ENCODE measurements around the gene CHAD. TPM values are rescaled to one million over a fixed set of nuclear protein-coding genes. Genes with fewer than 3 reads are reported as not detected.

CHAD gene
- total and polyA plus RNA-seq, 2 of the 4 experiments (the other 2 are of a cell fraction), result 0.03 TPM; not detected in 1

DNA sequence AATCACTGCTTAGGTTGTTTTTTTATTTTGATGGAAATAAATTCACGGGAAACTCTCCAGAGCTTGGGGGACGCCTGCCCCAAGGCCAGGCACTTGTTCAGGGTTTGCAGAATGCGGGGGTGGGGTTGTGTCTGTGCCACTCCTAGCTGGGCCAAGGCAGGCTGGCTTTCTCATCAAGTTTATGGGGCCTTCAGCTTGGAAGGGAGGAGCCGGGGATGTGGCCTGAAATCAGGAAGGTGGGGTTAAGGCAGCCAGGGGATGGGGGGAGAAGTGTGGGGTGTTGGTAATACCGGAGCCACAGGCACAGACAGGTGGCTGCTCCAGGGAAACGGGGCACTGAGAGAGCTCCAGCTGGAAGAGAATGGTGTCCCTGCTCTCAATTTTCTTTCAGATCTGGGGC is 1.7 kb upstream of the CHAD start:
- no TSS peak for BruUV-seq (replicated peaks)
- CTCF ChIA-PET, result no interaction called here
- Histone ChIP-seq H2BK120ac (ENCODE audit: low read depth, low read length) (no peak overlapping the region), H4K20me1 (ENCODE audit: insufficient read depth, low read length) (no peaks in the 10 kb centered on the region; the same call in 1 of the 2 replicates), H2BK20ac (ENCODE audit: low read depth, low read length) (no peak overlapping the region), H2BK15ac (ENCODE audit: low read depth, low read length) (no peak overlapping the region), H3K4me1 (ENCODE audit: control insufficient read depth, insufficient read depth, low read length) (peaks cover 2% of the 10 kb centered on the region), H2BK5ac (ENCODE audit: low read depth, low read length, poor library complexity, severe bottlenecking) (no peak overlapping the region), H3K56ac (ENCODE audit: extremely low read depth, insufficient read depth, low read length) (no peak overlapping the region), H3K27me3 (ENCODE audit: control insufficient read depth, insufficient read depth, low read length) (peaks cover 27% of the 10 kb centered on the region), H3K9ac (ENCODE audit: low read depth, low read length) (no peak overlapping the region), H3K23ac (ENCODE audit: low read depth, low read length) (no peak overlapping the region), H3K4me2 (ENCODE audit: low read depth, low read length) (no peak overlapping the region), H3K9me1 (ENCODE audit: insufficient read depth, low read length) (no peaks in the 10 kb centered on the region), H2AK9ac (replicated peaks; ENCODE audit: low read depth, low read length, poor library complexity) (peak overlapping the region; percentile 5), H3K18ac (ENCODE audit: low read depth, low read length) (no peak overlapping the region), H2AFZ (replicated peaks; ENCODE audit: low read length, poor library complexity) (no peak overlapping the region), H3K4me3 (ENCODE audit: insufficient read depth, low read depth, low read length) (no peak overlapping the region), H4K8ac (ENCODE audit: low read depth in 2 of 2, low read length in 2 of 2) (no peak overlapping the region), H4K91ac (ENCODE audit: insufficient read depth, low read depth, low read length) (no peak overlapping the region), H3K27ac (ENCODE audit: insufficient read depth, low read length) (no peak overlapping the region), H3K14ac (replicated peaks; ENCODE audit: low read depth, low read length) (no peak overlapping the region), H2AK5ac (ENCODE audit: low read depth, low read length) (no peak overlapping the region), H3K36me3 (ENCODE audit: control insufficient read depth, insufficient read depth, low read length) (peaks cover 14% of the 10 kb centered on the region; the same call in 1 of the 2 replicates), H3K9me3 (ENCODE audit: control insufficient read depth, insufficient read depth, low read length) (no peaks in the 10 kb centered on the region), H3K4ac (ENCODE audit: low read depth, low read length) (no peak overlapping the region), H4K5ac (ENCODE audit: low read depth, low read length) (no peak overlapping the region), H3K79me1 (ENCODE audit: low read depth in 1 of 2, low read length in 2 of 2) (no peaks in the 10 kb centered on the region)
- ATAC-seq (ENCODE audit: low read depth), result no peak
- DNase-seq, result no peak
- WGBS, 2 experiments (ENCODE audit: extremely low coverage in 2 of 2, insufficient read length in 1 of 2), result 60% methylated on average over 2 of the region's 6 CpGs; no CpG with 5 or more reads in 1 of the 2 experiments
- intact Hi-C loops (cut with micrococcal nuclease), result no loop called here
- POLR2A ChIA-PET (ENCODE audit: unreplicated experiment), result no interaction called here
- in situ Hi-C loops (cut with MboI; ENCODE audit: low sequenced_read_pairs), result no loop called here
- dilution Hi-C loops (cut with HindIII; ENCODE audit: low sequenced_read_pairs, unreplicated experiment), result no loop called here
- TF ChIP-seq FOS (IDR thresholded peaks at IDR 0.05; ENCODE audit: low read depth, low read length) (no peak), MXI1 (IDR thresholded peaks at IDR 0.05; ENCODE audit: borderline replicate concordance, low read depth, low read length) (no peak), USF2 (IDR thresholded peaks at IDR 0.05; ENCODE audit: low read depth, low read length) (no peak), RAD21 (IDR thresholded peaks at IDR 0.05; ENCODE audit: low read length) (no peak), POLR2A (IDR thresholded peaks at IDR 0.05; ENCODE audit: low read depth, low read length) (no peak), CHD1 (IDR thresholded peaks at IDR 0.05; ENCODE audit: low read depth, low read length) (no peak), SMC3 (IDR thresholded peaks at IDR 0.05; ENCODE audit: low read depth, low read length) (no peak), RFX5 (IDR thresholded peaks at IDR 0.05; ENCODE audit: low read depth, low read length) (no peak), NFE2L2 (IDR thresholded peaks at IDR 0.05; ENCODE audit: low read depth, low read length) (no peak), MAZ (IDR thresholded peaks at IDR 0.05; ENCODE audit: borderline replicate concordance, low read depth, low read length) (no peak), RCOR1 (IDR thresholded peaks at IDR 0.05; ENCODE audit: insufficient replicate concordance, low read length) (no peak), CEBPB (IDR thresholded peaks at IDR 0.05; ENCODE audit: low read depth, low read length) (no peak), BHLHE40 (IDR thresholded peaks at IDR 0.05; ENCODE audit: low read depth, low read length) (no peak), MAFK (IDR thresholded peaks at IDR 0.05; ENCODE audit: low read depth, low read length) (no peak)
- TF ChIP-seq, protein P1, sequence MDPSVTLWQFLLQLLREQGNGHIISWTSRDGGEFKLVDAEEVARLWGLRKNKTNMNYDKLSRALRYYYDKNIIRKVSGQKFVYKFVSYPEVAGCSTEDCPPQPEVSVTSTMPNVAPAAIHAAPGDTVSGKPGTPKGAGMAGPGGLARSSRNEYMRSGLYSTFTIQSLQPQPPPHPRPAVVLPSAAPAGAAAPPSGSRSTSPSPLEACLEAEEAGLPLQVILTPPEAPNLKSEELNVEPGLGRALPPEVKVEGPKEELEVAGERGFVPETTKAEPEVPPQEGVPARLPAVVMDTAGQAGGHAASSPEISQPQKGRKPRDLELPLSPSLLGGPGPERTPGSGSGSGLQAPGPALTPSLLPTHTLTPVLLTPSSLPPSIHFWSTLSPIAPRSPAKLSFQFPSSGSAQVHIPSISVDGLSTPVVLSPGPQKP (IDR thresholded peaks at IDR 0.05; ENCODE audit: borderline replicate concordance, low read depth, low read length), result no peak
- TF ChIP-seq, protein P2, sequence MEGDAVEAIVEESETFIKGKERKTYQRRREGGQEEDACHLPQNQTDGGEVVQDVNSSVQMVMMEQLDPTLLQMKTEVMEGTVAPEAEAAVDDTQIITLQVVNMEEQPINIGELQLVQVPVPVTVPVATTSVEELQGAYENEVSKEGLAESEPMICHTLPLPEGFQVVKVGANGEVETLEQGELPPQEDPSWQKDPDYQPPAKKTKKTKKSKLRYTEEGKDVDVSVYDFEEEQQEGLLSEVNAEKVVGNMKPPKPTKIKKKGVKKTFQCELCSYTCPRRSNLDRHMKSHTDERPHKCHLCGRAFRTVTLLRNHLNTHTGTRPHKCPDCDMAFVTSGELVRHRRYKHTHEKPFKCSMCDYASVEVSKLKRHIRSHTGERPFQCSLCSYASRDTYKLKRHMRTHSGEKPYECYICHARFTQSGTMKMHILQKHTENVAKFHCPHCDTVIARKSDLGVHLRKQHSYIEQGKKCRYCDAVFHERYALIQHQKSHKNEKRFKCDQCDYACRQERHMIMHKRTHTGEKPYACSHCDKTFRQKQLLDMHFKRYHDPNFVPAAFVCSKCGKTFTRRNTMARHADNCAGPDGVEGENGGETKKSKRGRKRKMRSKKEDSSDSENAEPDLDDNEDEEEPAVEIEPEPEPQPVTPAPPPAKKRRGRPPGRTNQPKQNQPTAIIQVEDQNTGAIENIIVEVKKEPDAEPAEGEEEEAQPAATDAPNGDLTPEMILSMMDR (conservative IDR thresholded peaks at IDR 0.05; ENCODE audit: low read depth, low read length), result no peak
